IPS-11a (cell line): ENCODE measurements around the gene PLOD3.
A peak's percentile ranks its signal among the peaks of the same experiment; 100 is the strongest.
"Not testable (repeated sequence)": the region's sequence is repeated elsewhere in the genome, so short reads cannot be mapped to it uniquely, and the experiment has no call there.

Experiments used
- H3K4me3 ChIP-seq: one replicate; pipeline ENCODE4 v1.5.1; 2013; ENCODE audit warnings: low read depth, low read length, control low read depth

The PLOD3 gene

GRCh38 chr7:101217388-101218235 lies at the start of gene PLOD3, which contains the start of gene ZNHIT1:
Gene PLOD3, minus strand, starts transcription at chr7:101217581. Its CDS starts 307 bp downstream, at chr7:101217274.
Gene ZNHIT1, plus strand, starts transcription at chr7:101218165. Its CDS starts 31 bp downstream, at chr7:101218196.
- peak within 1 kb of the TSS; percentile 83 for H3K4me3 ChIP-seq

- no peak overlapping the region for H3K4me3 ChIP-seq
These were observed 48.5 kb upstream of the PLOD3 start for GRCh38 chr7:101265622-101266516.

GRCh38 chr7:101264102-101264706 lies 46.8 kb upstream of the PLOD3 start:
- H3K4me3 ChIP-seq, result not testable (repeated sequence)

- no peak overlapping the region for H3K4me3 ChIP-seq
These were observed 40.9 kb upstream of the PLOD3 start for GRCh38 chr7:101258243-101258731.

GRCh38 chr7:101255796-101256195 lies 38.4 kb upstream of the PLOD3 start:
- H3K4me3 ChIP-seq, result no peak overlapping the region

GRCh38 chr7:101253199-101253598 lies 35.8 kb upstream of the PLOD3 start:
- H3K4me3 ChIP-seq, result not testable (repeated sequence)

- peak overlapping the region; percentile 91 for H3K4me3 ChIP-seq
These were observed 34.7 kb upstream of the PLOD3 start for GRCh38 chr7:101251871-101252659.

- H3K4me3 ChIP-seq, result no peak overlapping the region
These were observed 32.9 kb upstream of the PLOD3 start for GRCh38 chr7:101250324-101250723.

- no peak overlapping the region for H3K4me3 ChIP-seq
These were observed 30.9 kb upstream of the PLOD3 start for GRCh38 chr7:101248276-101248675.

- H3K4me3 ChIP-seq, result peak overlapping the region; percentile 87
These were observed 27.8 kb upstream of the PLOD3 start for GRCh38 chr7:101245147-101245668.

- peak within 1 kb of the TSS; percentile 87 for H3K4me3 ChIP-seq
These were observed 27.2 kb upstream of the PLOD3 start, which contains the start of gene FIS1 for GRCh38 chr7:101244375-101245146. Gene FIS1, minus strand, starts transcription at chr7:101245081. Its CDS starts 77 bp downstream, at chr7:101245004.

- H3K4me3 ChIP-seq, result peak overlapping the region; percentile 87
These were observed 26.4 kb upstream of the PLOD3 start for GRCh38 chr7:101243646-101244374.

GRCh38 chr7:101241443-101242349 lies 24.3 kb upstream of the PLOD3 start:
- no peak overlapping the region for H3K4me3 ChIP-seq

- H3K4me3 ChIP-seq, result no peak overlapping the region
These were observed 23.6 kb upstream of the PLOD3 start for GRCh38 chr7:101241015-101241363.

- H3K4me3 ChIP-seq, result no peak overlapping the region
These were observed 23.0 kb upstream of the PLOD3 start for GRCh38 chr7:101240226-101241014.

- no peak overlapping the region for H3K4me3 ChIP-seq
These were observed 22.5 kb upstream of the PLOD3 start for GRCh38 chr7:101239951-101240220.
